Measurements from ENCODE around the gene ERO1A.

The ERO1A gene

GRCh38 chr14:52599974-52600373 is 95.4 kb downstream of the ERO1A start:
- DNase-seq: no peak

GRCh38 chr14:52598568-52598967 is 96.8 kb downstream of the ERO1A start:
- DNase-seq: no peak

GRCh38 chr14:52596861-52597260 is 98.5 kb downstream of the ERO1A start:
- DNase-seq: no peak

GRCh38 chr14:52596320-52596719 is 99.0 kb downstream of the ERO1A start:
- DNase-seq: no peak

GRCh38 chr14:52590318-52590717 is 105.0 kb downstream of the ERO1A start:
- DNase-seq: no peak

Data from hematopoietic multipotent progenitor cell treated with erythropoietin and hydrocortisone succinate and interleukin-3 and kit ligand, for 6 days (in vitro differentiated cells).